ENCODE data around the gene MARK2.

MARK2 gene

DNA sequence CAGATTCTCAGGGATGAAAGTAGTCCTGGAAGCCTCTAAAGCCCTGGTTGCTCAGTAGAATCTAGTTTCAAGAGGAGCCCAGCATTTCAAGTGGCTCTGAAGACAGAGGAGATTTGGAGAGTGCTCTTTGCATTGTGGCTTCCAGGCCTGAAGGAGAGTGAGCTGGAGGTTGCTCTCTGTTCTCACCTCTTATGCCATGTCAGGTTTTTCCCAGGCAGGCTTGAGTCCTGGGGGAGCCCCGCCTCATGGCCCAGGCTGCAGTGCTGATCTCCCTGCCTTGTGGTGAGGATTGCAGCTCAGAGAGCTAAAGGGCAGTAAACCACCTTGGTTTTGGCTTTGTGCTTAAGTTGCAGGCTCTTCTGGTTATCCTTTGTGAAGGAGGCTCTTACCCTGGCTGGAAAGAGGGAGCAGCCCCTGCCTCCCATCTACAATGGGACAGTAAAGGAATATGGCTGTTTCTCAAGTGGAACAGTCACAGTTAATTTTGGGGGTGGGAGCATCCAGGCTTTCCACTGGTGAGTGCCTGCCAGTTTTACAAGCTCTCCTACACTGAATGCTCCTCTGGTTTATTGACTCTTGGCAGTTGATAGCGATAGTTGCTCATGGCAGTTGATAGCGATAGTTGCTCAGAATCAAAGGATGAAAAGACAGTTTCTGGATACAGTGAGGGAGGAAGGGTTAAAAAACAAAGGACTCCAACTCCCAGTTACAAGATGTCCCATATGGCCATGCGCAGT, 45.5 kb downstream of the MARK2 start:
- peak; percentile 35 to 39 for DNase-seq

DNA sequence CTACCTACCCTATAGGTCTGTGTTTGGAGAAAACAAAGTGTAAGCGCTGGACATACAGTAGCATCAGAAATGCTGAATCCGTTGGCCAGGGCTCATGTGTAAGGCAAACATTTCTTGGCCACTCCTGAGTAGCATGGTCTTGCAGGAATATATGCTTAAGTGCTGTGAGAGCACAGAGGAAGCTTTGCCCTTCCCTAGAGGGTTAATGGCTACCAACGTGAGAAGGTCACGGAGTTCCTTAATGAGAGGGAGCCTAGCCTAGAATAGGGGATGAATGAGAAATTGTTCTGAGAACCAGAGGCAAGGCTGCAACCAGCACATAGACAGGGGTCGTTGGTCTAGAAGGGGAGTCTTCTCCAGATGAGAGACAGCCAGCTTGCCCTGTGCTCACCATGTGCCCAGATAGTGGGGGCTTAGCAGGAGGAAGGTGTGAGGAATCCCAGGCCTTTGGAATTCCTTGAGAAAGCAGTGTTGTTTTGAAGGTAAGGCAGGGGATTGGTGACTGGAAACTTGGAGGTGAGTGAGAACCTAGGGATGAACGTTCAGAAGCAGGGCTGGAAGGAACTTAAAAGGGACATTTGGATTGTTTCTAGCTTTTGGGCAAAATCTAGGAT, 48.6 kb downstream of the MARK2 start:
- no peak for DNase-seq

DNA sequence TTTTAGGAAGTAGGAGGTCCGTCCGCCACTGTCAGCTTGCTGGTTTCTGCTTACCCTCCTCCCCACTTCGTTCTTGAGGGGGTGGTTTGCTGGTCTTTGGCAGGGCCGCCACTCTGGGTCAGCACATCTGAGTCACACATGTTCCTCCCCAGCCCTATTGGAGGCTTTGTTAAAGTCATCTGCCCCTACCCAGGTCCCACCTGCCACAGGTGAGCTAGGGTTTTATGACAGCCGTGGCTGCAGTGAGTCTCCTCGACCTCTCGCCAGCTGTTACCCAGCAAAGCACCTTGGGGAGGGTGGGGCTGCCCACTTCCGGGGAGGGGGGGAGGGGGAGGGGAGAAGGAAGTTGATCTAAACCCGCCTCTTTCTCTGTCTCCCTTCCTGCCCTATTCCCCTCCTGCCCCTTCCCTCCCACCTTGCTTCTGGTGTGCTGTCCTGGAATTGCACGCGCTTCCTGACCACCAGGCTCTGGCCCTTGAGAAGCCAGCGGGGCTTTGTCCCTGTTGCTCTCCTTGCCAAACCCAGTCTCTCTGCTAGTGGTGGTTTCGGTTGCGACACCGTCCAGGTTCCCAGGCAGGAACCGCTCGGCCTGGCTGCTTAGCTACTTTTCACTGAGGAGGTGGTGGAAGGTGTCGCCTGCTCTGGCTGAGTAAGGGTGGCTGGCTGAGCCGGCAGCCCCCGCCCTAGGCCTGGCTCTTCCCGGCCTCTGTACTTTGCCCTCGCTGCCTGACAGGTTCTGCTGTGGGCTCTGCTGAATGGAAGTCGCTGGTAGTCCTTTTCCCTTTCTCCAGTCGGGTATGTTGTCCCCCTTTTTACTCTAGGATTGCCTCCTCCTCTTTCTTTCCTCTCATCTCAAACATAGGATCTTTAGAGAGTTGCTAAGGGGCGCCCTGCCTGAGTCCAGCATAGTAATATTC, 49.5 kb downstream of the MARK2 start:
- DNase-seq, result peak; percentile 20 to 32

DNA sequence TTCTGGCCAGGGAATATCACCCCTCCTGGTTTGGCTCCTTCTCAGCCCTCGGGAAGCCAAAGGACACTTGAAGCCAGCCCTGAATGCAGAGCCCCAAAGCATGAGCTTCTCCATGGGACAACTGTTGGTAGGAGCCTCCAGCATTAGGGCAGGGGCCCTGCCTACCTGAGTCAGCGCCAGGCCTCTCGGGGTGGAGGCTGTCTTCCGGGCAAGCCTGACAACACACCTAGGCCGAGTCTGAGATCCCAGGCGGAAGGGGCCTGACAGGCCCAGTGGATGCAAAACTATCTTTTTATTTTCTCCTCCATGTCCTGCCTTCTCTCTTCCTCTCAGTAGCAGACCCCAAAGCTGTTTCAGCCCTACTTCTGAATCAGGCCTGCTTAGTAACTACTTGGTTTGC, 50.4 kb downstream of the MARK2 start:
- DNase-seq, result no peak

DNA sequence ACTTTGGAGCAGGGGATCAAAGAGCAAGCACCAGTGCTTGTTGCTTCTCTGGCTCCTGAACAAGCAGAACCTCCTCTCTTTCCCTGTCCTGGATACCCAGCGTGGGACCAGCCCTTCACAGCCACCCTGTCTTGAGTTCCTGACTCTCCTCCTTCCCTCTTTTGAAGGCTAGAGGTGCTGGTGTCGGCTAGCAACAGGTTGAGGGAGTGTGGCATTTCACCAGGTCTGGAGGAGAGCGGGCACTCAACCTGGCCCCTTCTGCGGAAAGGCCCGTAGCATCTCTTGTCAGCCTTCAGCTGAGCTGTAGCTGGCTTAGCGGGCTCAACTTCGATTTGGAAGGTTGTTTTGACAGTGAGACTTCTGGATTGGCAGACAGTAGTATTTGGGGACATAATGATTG, 51.5 kb downstream of the MARK2 start:
- DNase-seq, result no peak

DNA sequence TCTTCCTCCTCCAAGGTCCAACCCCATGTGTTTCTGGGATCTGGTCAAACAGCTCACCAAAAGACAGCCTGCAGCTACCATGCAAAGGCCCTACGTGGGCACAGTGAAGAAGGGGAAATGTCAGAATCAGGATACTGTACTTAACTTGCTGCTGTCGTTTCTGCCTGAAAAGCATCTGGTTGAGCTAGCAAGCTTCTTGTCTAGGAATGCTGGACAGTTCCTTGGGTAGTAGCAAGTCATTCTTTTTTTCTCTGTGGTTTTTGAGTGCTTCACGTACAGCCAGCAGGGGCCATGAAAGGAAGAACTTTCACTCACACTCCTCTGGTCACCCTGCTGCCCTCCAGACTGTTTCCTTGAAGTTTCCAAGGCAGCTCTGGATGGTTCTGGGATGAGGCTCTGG, 53.3 kb downstream of the MARK2 start:
- DNase-seq, result no peak

- no peak for DNase-seq
These were observed 54.4 kb downstream of the MARK2 start for GRCh38 chr11:63893355-63893754.

GRCh38 chr11:63896071-63896470, 57.2 kb downstream of the MARK2 start:
- no peak for DNase-seq

DNA sequence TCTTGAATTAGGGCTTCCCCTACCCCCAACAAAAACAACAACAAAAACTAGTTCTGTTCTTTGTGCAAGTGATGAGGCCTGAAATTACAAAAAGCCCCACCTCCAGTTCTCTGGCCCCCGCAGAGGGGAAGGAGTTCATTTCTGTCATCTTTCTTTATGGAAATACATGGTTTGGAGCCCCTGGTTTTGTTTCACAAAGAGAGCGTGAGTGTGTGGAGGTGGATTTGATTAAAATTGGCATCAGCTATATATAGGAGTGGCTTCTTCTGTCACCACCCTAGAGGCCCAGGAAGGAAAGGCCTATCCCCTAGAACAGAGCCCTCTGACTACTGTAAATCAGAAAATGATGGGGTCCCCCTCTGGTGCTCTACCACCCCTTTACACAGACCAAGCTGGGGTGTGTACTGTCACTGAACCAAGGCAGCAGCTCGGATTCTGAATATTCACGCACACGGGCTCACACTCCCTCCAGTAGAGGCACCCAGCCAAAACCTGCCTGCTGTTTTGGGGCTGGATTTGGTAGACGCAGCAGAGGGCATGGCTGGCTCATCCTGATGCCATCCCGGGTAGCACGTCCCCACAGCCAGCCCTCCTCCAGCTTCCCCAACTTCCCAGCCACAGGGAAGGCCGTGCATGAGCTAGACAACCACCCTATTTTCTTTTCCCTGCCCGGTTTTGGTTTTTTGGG, 58.7 kb downstream of the MARK2 start:
- DNase-seq, result no peak

DNA sequence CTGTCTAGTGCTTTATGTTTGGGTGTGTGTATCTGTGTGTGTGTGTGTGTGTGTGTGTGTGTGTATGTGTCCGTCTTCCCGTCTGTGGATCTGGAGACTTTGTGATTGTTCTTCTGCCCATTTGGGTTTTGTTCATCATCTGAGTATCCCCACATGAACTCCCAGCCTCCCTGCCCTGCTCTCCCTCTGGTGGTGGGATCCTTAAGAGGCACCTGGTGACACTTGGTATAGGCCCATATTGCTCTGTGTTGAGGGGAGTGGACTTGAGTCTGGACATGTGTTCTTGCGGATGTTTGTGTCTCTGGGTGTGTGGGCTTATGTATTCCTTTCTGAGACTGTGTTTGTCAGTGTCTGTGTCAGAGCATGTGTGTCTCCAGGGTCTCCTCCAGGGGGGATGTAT, 62.8 kb downstream of the MARK2 start:
- no peak for DNase-seq

DNA sequence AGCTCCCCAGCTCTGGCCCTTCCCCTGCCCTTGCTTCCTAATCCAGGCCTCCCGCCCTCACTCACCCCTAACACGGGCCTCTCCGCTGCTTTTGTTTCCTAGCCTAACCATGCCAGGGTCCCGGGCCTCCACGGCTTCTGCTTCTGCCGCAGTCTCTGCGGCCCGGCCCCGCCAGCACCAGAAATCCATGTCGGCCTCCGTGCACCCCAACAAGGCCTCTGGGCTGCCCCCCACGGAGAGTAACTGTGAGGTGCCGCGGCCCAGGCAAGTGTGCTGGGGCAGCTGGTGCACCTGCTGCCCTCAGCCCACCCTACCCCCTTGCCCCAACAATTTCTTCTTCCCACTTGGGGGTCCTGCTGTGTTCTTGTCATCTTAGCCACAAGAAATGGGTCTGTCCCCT, 65.0 kb downstream of the MARK2 start:
- no peak for DNase-seq

DNA sequence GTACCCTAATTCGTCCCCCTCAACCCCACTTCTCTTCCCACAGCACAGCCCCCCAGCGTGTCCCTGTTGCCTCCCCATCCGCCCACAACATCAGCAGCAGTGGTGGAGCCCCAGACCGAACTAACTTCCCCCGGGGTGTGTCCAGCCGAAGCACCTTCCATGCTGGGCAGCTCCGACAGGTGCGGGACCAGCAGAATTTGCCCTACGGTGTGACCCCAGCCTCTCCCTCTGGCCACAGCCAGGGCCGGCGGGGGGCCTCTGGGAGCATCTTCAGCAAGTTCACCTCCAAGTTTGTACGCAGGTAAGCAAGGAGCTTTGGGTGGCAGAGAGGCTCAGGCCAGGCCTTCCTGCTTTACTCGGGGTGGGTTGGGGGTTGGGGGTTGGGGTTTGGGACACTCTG, 65.8 kb downstream of the MARK2 start:
- DNase-seq, result no peak

GRCh38 chr11:63905179-63905578, 66.3 kb downstream of the MARK2 start:
- no peak for DNase-seq

DNA sequence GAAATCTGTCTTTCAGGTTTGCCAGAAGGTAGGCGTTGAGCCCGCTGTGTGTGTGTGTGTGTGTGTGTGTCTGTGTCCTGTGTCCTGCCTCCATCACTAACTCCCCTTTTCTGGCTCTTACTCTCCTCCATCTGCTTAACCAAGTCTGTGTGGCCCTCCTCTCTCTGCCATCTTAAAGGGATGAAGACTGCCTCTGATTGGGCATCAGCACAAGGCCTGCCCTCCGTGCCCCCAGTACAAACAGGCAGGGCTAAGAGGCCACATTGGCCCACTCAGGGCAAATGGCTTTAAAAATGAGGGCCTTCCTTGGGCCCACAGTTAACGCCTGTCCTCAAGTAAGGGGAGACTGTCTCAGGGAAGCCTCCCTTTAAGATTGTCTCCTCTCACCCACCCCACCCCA, 67.2 kb downstream of the MARK2 start:
- no peak for DNase-seq

- no peak for DNase-seq
These were observed 67.7 kb downstream of the MARK2 start for GRCh38 chr11:63906585-63906984.

- DNase-seq, result no peak
These were observed 68.2 kb downstream of the MARK2 start for GRCh38 chr11:63907063-63907462.

DNA sequence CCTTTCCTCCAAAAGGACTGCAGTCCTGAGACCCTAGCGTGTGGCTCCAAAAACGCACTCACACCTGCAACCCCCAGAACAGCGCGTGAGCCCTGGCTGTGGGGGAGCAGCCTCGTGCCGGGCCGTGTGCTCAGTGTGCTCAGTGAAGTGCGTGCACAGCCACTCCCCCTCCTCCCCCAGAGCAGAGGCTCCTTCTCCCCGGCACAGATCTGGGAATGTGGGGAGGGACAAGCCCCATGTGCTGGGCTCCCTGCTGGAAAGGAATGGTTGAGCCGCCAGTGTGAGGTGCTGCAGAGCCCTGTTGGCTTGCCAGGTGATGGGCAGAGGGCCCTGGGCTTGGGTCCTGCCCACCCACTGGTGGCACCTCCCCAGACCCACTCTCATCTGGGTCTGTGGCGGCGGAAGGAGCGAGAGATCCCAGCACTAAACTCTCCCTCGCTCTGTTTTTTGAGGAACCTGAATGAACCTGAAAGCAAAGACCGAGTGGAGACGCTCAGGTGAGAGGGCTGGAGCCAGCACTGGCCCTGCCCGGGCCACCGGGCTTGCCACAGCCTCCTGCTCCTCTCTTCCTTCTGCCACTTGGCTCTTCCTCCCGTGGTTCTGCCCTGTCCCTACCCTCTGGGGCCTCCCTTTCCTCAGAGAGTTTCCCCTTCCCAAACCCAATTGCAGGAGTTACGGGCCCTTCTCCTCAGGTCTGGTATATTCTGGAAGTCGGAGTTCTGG, 69.1 kb downstream of the MARK2 start:
- no peak for DNase-seq

DNA sequence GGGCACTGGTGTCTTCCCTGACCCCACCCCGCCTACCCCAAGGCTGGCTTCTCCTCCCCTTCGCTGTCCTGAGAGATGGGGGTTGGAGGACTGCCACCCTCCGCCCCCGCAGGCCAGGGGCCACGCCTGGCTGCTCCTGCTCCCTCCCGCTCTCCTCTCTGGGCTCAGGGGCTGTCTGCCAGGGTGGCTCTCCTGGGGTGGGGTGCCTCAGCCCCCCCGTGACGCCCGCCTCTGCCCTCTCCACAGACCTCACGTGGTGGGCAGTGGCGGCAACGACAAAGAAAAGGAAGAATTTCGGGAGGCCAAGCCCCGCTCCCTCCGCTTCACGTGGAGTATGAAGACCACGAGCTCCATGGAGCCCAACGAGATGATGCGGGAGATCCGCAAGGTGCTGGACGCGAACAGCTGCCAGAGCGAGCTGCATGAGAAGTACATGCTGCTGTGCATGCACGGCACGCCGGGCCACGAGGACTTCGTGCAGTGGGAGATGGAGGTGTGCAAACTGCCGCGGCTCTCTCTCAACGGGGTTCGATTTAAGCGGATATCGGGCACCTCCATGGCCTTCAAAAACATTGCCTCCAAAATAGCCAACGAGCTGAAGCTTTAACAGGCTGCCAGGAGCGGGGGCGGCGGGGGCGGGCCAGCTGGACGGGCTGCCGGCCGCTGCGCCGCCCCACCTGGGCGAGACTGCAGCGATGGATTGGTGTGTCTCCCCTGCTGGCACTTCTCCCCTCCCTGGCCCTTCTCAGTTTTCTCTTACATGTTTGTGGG, 69.9 kb downstream of the MARK2 start:
- DNase-seq, result no peak

GRCh38 chr11:63909591-63910506, 70.9 kb downstream of the MARK2 start:
- DNase-seq, result no peak

DNA sequence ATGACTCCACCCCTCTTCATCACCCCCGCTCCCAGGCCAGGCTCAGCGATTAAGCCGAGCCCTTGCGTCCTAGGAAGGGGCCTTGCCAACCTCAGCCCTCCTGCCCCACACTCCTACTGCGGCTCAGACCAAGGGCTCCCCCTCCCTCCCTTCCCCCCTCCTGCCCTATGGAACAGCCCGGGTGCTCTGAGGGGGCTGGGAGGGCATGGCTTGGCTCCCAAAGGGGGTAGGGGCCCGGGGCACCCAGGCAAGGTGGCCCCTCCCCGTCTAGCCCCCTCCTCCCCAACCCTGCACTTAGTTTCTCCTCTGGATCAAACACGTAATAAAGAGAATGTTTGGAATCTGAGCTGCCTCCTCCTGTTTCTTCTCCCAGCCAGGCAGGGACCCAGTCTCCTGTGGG, 71.8 kb downstream of the MARK2 start:
- no peak for DNase-seq

GRCh38 chr11:63911440-63911839, 72.5 kb downstream of the MARK2 start:
- DNase-seq, result no peak
